D721Med (cell line): ENCODE data around the gene EHD3.

Experiments used
- DNase-seq: peaks from one replicate; pipeline ENCODE4 v3.0.0; 2011; ENCODE audit warnings: low spot score; ENCODE audit not compliant: insufficient read length
- FAIRE-seq: peaks from 2 replicates; lab custom pipeline; 2011; peaks lifted over from hg19 to GRCh38; lab: Jason Lieb, UNC
- TF ChIP-seq, protein P1 (sequence below): IDR thresholded peaks from 2 replicates; pipeline ENCODE4 v1.5.1; 2012; ENCODE audit warnings: mild to moderate bottlenecking, control low read depth; ENCODE audit not compliant: insufficient read depth; ENCODE audit errors: missing control alignments

EHD3 gene

DNA sequence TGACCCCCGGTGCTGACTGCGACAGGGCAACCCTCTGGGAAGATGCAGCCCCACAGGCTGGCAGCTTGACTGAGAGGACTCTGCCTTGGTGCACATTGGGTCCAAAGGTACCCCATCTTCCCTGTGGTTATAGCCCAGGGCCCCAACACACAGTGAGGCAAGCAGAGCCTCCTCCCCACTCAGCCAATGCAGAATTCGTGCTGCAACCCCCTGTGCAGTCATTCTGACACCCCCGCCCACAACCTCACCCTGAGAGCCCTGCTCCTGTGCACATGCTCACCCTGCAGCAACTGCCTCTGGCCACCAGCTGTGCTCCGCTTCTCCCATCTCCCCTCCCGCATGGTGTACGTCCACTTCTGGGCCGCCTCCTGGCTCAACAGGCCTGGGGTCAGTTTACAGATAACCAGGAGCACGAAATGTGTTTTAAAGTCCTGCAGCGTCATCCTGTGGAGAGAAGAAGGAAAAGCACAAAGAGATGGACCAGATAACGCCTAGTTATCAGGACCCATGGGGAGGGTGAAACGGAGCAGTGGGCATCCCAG lies 41.0 kb upstream of the EHD3 start:
- DNase-seq (no peak), FAIRE-seq (no peak)
- TF ChIP-seq, protein P1, sequence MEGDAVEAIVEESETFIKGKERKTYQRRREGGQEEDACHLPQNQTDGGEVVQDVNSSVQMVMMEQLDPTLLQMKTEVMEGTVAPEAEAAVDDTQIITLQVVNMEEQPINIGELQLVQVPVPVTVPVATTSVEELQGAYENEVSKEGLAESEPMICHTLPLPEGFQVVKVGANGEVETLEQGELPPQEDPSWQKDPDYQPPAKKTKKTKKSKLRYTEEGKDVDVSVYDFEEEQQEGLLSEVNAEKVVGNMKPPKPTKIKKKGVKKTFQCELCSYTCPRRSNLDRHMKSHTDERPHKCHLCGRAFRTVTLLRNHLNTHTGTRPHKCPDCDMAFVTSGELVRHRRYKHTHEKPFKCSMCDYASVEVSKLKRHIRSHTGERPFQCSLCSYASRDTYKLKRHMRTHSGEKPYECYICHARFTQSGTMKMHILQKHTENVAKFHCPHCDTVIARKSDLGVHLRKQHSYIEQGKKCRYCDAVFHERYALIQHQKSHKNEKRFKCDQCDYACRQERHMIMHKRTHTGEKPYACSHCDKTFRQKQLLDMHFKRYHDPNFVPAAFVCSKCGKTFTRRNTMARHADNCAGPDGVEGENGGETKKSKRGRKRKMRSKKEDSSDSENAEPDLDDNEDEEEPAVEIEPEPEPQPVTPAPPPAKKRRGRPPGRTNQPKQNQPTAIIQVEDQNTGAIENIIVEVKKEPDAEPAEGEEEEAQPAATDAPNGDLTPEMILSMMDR, result no peak

DNA sequence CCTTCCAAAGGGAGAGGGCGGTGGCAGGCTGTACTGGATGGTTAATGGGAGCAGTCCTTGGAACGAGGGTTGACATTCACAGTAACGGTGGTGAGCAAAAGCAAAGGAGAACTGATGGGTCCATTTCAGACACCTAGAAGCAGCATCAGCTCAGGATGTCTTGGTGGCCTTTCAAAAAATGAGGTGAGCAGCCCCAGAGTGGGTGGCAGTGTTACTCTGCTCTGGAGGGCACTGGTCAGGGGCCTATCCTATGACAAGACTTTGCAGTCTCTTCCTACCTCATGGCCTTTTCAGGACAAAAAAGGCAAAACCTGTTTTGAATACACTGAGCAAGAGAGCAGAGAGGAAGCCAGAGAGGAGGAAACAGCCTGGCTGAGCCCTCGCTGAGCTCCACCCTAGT lies 40.1 kb upstream of the EHD3 start:
- no peak for FAIRE-seq
- TF ChIP-seq, protein P1, result no peak
- DNase-seq, result no peak

- no peak for FAIRE-seq
- TF ChIP-seq, protein P1, result no peak
- no peak for DNase-seq
Observed at GRCh38 chr2:31196622-31197021, 37.3 kb upstream of the EHD3 start.

DNA sequence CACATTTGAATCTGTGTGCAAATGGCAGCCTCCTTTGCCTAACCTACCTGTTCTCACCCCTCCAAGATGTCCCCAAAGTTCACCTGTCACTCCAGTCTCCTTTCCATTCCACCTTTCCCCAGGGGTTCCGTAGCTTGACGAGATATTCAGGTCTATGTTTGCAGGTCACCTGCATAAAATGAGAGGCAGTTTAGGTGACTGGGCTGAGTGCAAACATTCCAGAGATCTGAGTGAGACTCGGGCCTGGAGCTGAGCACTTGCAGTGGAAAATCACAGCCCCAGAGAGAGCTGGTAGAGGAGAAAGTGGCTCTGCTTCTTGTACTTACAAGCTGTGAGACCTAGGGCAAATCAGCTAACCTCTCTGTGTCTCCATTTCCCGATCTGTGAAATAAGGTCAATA lies 36.8 kb upstream of the EHD3 start:
- DNase-seq, result no peak
- TF ChIP-seq, protein P1, result no peak
- no peak for FAIRE-seq

GRCh38 chr2:31197669-31198068 lies 36.3 kb upstream of the EHD3 start:
- FAIRE-seq (no peak), DNase-seq (no peak)
- TF ChIP-seq, protein P1, result no peak

GRCh38 chr2:31199206-31199605 lies 34.7 kb upstream of the EHD3 start:
- FAIRE-seq (no peak), DNase-seq (no peak)
- TF ChIP-seq, protein P1, result no peak

DNA sequence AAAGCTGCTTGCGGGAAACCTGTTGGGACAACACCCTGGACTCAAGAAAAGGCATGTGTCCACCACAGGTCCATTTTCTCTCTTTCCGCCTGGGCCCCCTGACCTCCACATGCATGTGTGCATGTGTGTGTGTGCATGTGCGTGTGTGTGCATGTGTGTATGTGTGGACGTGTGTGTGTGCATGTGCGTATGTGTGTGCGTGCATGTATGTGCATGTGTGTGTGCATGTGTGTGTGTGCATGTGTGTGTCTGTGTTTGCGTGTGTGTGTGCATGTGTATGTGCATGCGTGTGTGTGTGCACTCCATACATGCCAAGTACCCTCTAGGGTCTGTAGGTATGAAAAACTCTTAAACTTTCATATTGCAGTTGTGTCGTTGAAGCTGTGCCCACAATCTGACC lies 33.0 kb upstream of the EHD3 start:
- TF ChIP-seq, protein P1, result no peak
- FAIRE-seq (no peak), DNase-seq (no peak)
